PFSK-1 (cell line): ENCODE measurements around the gene EIF1.

Source experiments
- FOXP2 ChIP-seq: optimal IDR thresholded peaks from 2 replicates; pipeline ENCODE3; 2011; ENCODE audit warnings: borderline replicate concordance, control low read depth, inconsistent platforms; ENCODE audit not compliant: insufficient read depth; ENCODE audit errors: extremely low read length, extremely low read depth
- POLR2AphosphoS5 ChIP-seq: IDR thresholded peaks from 2 replicates; pipeline ENCODE4 v1.6.1; 2012; ENCODE audit warnings: low read depth, mild to moderate bottlenecking, control low read depth, low read length, moderate library complexity
- REST ChIP-seq, 2 experiments: IDR thresholded peaks; 2 replicates each; pipeline versions ENCODE4 v1.6.1 to v1.8.0; 2011 to 2012; ENCODE audit warnings: low read depth in 2 of 2, low read length in 2 of 2, control low read depth in 1 of 2, inconsistent platforms in 1 of 2, mild to moderate bottlenecking in 1 of 2, moderate library complexity in 1 of 2; ENCODE audit not compliant: insufficient read depth in 1 of 2
- SIN3A ChIP-seq: IDR thresholded peaks from 2 replicates; pipeline ENCODE4 v1.6.1; 2012; ENCODE audit warnings: mild to moderate bottlenecking, low read length, moderate library complexity, borderline replicate concordance; ENCODE audit not compliant: insufficient read depth
- TAF1 ChIP-seq: IDR thresholded peaks from 2 replicates; pipeline ENCODE4 v1.6.1; 2012; ENCODE audit warnings: low read length, control low read depth, borderline replicate concordance; ENCODE audit not compliant: insufficient read depth

Gene EIF1

GRCh38 chr17:41728056-41728455 lies 39.4 kb downstream of the EIF1 start:
- TF ChIP-seq POLR2AphosphoS5 (no peak), SIN3A (no peak), TAF1 (no peak), FOXP2 (no peak), REST (IDR thresholded peaks at IDR 0.05; ENCODE audit: insufficient read depth in 1 of 2, low read depth in 2 of 2, low read length in 2 of 2) (no peak)

GRCh38 chr17:41730479-41730878 lies 41.8 kb downstream of the EIF1 start:
- TF ChIP-seq FOXP2 (no peak), TAF1 (no peak)

- TF ChIP-seq REST (IDR thresholded peaks at IDR 0.05; ENCODE audit: insufficient read depth in 1 of 2, low read depth in 2 of 2, low read length in 2 of 2) (no peak), POLR2AphosphoS5 (no peak), SIN3A (no peak), TAF1 (no peak), FOXP2 (no peak)
These were observed 43.2 kb downstream of the EIF1 start for GRCh38 chr17:41731836-41732235.

GRCh38 chr17:41733348-41734138 lies 44.9 kb downstream of the EIF1 start:
- no peak for TF ChIP-seq TAF1
- TF ChIP-seq SIN3A, result no peak
- TF ChIP-seq FOXP2, result no peak
- no peak for TF ChIP-seq POLR2AphosphoS5
- no peak for TF ChIP-seq REST (IDR thresholded peaks at IDR 0.05; ENCODE audit: insufficient read depth in 1 of 2, low read depth in 2 of 2, low read length in 2 of 2)

- TF ChIP-seq TAF1 (peak; percentile 72; the same call in 1 of the 2 replicates), REST (IDR thresholded peaks at IDR 0.05; ENCODE audit: insufficient read depth in 1 of 2, low read depth in 2 of 2, low read length in 2 of 2) (no peak), FOXP2 (peak; percentile 14), POLR2AphosphoS5 (peak; percentile 81)
These were observed 45.7 kb downstream of the EIF1 start, which contains the start of gene HAP1 for GRCh38 chr17:41734139-41734948. HAP1 (minus strand) TSS chr17:41734643; CDS start chr17:41734634, 9 bp downstream.
